HFF-Myc (cell line): Measurements from ENCODE around the gene IVNS1ABP.

Experiments
- DNase-seq: peaks from one replicate; pipeline ENCODE4 v3.0.0-alpha.2; 2011; ENCODE audit warnings: low read depth; ENCODE audit errors: extremely low read depth
- H3K4me3 ChIP-seq: replicated peaks from 2 replicates; pipeline ENCODE4 v1.5.1; 2011; ENCODE audit warnings: low read depth, mild to moderate bottlenecking, control low read depth, low read length
- CTCF ChIP-seq: IDR thresholded peaks from 2 replicates; pipeline ENCODE4 v1.5.1; 2012; ENCODE audit warnings: mild to moderate bottlenecking, low read depth, low read length, control low read depth; ENCODE audit errors: missing control alignments

Gene IVNS1ABP

GRCh38 chr1:185249563-185249962 lies 67.5 kb downstream of the IVNS1ABP start:
- TF ChIP-seq CTCF, result no peak
- no peak overlapping the region for H3K4me3 ChIP-seq
- no peak for DNase-seq
